AG09309 (cell line): ENCODE measurements around the gene CHTF18.
A peak's percentile ranks its signal among the peaks of the same experiment; 100 is the strongest.

Experiments
- DNase-seq: peaks from one replicate; pipeline ENCODE4 v3.0.0-alpha.2; 2010; ENCODE audit warnings: low read depth
- H3K4me3 ChIP-seq: 2 replicates; pipeline ENCODE4 v1.5.1; 2011; ENCODE audit warnings: mild to moderate bottlenecking, low read depth, low read length, moderate library complexity; ENCODE audit not compliant: control insufficient read depth
- TF ChIP-seq, protein P1 (sequence below): IDR thresholded peaks from 2 replicates; pipeline ENCODE4 v1.5.1; 2011; ENCODE audit warnings: mild to moderate bottlenecking, low read depth, low read length, inconsistent platforms; ENCODE audit not compliant: insufficient read depth, control insufficient read depth; ENCODE audit errors: missing control alignments

The CHTF18 gene

DNA sequence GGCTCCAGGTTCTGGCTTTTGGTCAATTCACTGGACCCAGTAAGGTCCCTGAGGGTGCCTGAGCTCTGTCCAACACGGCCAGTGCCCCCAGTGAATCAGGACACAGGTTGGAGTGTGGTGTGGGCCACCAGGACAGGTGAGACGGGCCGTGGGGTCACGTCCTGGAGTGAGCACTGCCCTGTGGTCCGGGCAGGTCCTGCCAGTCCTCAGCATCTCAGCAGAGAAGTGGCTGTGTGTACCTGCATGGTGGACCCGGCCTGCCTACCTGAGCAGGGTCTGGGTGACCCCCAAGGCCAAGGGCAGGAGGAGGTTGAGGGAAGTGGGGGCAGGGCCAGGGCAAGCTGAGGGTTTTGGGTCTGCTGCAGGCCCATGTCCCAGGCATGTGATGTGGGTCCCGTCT, 14.0 kb downstream of the CHTF18 start:
- TF ChIP-seq, protein P1, sequence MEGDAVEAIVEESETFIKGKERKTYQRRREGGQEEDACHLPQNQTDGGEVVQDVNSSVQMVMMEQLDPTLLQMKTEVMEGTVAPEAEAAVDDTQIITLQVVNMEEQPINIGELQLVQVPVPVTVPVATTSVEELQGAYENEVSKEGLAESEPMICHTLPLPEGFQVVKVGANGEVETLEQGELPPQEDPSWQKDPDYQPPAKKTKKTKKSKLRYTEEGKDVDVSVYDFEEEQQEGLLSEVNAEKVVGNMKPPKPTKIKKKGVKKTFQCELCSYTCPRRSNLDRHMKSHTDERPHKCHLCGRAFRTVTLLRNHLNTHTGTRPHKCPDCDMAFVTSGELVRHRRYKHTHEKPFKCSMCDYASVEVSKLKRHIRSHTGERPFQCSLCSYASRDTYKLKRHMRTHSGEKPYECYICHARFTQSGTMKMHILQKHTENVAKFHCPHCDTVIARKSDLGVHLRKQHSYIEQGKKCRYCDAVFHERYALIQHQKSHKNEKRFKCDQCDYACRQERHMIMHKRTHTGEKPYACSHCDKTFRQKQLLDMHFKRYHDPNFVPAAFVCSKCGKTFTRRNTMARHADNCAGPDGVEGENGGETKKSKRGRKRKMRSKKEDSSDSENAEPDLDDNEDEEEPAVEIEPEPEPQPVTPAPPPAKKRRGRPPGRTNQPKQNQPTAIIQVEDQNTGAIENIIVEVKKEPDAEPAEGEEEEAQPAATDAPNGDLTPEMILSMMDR = no peak
- no peak for DNase-seq
- H3K4me3 ChIP-seq = no peak overlapping the region

DNA sequence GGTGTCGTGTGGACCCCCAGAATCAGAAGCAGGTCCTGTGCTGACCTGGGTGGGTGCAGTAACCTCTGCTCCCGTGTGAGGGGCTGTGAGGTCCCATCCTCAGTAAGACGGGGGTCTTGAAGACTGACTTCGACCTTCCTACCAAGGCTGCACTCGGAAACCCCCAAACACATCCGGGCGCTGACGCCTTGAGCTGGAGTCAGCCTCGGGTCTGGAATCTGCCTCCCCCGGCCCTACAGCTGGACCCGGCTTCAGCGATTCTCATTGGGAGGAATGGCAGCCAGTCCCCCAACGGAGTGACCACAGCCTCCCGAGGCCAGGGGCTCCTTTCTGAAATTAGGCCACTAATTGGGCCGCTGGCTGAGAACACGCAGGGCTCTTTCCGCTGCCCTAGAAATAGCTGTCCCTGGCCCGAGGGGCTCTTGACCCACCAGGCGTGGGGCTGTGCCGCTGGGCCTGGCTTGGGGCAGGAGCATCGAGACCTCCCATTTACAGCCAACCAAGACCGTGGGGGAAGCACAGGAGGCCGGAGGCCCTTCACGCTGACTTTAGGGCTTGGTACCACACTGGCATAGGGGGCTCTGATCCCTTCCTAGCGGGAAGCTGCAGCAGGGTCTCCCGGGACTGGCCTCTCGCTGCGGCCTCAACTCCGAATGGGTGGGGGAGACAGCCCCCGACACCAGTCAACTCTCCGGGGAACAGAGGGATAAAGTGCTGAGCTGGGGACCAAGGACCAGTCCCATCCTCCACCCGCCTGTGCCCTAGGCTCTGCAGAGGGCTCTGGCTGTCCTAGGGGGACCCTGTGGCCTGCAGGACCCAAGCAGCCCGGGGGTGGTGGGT, 14.7 kb downstream of the CHTF18 start:
- no peak for DNase-seq
- TF ChIP-seq, protein P1 = no peak

DNA sequence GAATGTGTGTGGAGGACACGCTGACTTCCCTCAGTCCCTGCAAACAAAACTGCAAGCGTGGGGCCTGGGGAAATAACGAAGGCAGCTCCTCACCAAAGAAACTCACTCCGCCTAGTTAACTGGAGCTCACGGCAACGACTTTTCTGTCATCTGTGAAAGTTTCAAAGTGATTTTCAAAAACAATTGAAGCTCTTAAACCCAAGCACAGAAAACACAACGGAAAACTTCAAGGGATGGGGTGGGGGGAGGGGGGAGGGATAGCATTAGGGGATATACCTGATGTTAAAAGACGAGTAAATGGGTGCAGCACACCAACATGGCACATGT, 15.3 kb downstream of the CHTF18 start:
- no peak for DNase-seq
- TF ChIP-seq, protein P1 = no peak
- no peak overlapping the region for H3K4me3 ChIP-seq

More for the DNA sequence above, 14.7 kb downstream of the CHTF18 start:
- H3K4me3 ChIP-seq = no peak overlapping the region

DNA sequence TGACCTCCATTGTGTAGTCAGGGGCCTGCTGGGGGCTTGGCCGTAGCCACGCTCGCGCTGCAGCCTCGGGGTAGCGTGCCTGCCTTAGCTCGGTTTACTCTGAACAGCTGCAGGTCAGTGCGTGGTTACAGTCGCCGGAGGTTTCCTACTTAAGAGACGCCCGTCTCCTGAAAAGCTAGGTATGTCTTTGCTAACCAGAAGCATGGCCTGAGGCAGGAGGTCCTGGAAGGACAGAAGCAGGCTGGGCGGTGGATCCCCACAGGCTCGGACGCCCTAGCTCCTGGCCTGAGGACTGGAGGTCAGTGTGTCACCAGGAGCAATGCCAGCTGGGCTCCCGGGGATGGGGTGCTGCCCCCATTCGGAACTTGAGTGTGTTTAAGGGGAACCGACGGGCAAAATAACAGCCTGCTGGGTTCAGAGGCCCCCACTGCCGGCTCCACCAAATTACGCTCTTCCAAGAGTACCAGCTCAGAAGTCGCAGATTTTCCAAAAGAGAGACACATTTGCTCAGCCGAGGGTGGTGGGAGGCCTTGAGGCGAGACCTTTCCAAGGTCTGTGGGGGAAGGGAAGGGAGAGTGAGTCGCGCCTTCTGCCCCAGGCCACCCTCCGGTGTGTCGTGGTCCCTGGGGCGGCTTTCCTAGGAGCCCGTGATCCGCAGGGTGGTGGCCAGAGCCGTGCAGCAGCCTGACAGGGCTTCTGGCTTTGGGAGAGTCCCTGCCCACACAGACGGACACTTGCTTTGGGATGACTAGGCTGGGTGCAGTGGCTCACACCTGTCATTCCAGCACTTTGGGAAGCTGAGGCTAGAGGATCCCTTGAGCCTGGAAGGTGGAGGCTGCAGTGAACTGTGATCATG, 16.0 kb downstream of the CHTF18 start:
- H3K4me3 ChIP-seq = no peak overlapping the region
- no peak for DNase-seq
- TF ChIP-seq, protein P1 = no peak

DNA sequence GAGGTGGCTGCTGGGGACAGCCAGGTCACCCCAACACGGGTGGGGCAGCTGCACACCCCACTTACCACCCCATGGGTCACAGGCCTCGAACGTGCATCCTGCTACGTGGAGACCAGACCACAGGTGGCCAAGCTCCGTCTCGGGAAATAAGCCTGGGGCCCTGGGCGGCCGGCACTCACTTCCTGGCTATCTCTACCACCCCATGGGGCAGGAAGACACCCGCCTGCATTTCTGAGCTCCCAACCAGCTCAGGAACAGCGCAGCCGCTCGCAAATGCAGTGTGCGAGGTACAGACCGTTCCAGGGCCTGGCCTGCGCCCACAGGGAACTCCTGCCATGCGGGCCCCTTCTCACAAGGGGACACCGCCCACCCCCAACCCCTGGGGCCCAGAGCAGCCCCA, 17.1 kb downstream of the CHTF18 start:
- DNase-seq = no peak
- H3K4me3 ChIP-seq = no peak overlapping the region
- TF ChIP-seq, protein P1 = no peak

DNA sequence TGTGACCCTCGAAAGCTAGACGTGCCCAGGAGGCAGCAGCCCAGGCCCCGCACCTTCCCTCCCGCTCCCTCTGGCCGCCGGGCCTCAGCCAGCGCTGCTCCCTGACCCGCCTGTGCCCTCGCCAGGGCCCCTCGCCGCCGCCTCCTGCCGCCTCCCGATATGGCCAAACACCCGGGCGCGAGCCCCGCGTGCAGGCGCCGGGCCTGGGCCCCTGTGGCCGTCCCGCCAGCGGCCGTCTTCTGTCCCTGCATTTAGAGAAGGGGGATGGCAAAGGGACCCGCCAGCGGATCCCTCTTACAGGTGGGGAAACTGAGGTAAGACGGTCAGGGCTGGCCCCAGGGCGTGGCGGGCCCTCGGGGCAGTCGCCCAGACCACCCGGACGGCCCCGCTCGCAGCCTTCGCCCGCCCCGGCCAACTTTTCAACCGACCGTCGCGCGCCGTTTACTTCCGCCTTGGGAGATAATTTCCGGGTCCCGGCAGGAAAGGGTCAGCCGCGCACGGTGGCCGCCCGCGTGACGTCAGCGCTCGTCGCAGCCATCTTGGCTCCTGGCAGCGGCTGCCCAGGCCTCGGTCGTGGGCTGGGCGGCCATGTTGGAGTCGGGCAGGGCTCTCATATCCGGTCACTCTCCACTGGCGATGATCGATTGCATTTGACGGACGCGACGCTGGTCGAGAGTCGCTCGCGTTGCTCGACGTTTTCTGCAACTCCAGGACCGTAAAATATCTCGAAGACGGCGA, 19.1 kb downstream of the CHTF18 start:
- TF ChIP-seq, protein P1 = no peak
- H3K4me3 ChIP-seq = peak overlapping the region; percentile 66
- peak; percentile 50 for DNase-seq
